HCT116 (cell line): Measurements from ENCODE around the gene PRKCH. TPM values are rescaled to one million over a fixed set of nuclear protein-coding genes. Genes with fewer than 3 reads are reported as not detected.

ENCODE experiments used
- ATAC-seq: fragments of 200-7000 bp; cut with Tn5 transposase; 2 replicates; pipeline ENCODE4 v1.9.1; 2020; ENCODE audit warnings: mild to moderate bottlenecking, moderate library complexity
- BruUV-seq: library from RNA; stranded (reverse); fragments of 400-500 nt; replicated peaks from 2 replicates; lab custom pipeline; 2021; lab: Mats Ljungman, UMichigan
- CTCF ChIA-PET: fragments of 300-600 bp; sonication (Branson Sonifier 250); formaldehyde crosslinking; loops from one replicate; lab custom pipeline; 2021; ENCODE audit warnings: antibody characterized with exemption; lab: Charles Lee
- POLR2A ChIA-PET: fragments of 300-600, 350-600 bp; sonication (Branson Sonifier 250); formaldehyde crosslinking; loops from one replicate; lab custom pipeline; 2021; ENCODE audit warnings: antibody characterized with exemption; lab: Charles Lee
- RAD21 ChIA-PET, 2 experiments: fragments of 300-600 bp; sonication (Branson Sonifier 250); formaldehyde crosslinking; loops; one replicate each; lab custom pipeline; 2023; ENCODE audit warnings: low total read pairs in 2 of 2; ENCODE audit not compliant: uncharacterized antibody in 2 of 2, unreplicated experiment in 2 of 2, low non-redundant PET in 1 of 2; lab: Charles Lee
- DNase-seq: peaks from one replicate; pipeline ENCODE4 v3.0.0-alpha.2; 2010; ENCODE audit warnings: low read depth, low spot score
- H2AFZ ChIP-seq: fragments of 200-600 bp; shearing (Covaris generic), sonication (generic); 2 replicates; pipeline ENCODE4 v1.6.1; 2017; ENCODE audit warnings: low read depth, mixed run types, mixed read lengths, antibody characterized with exemption, low read length; ENCODE audit not compliant: poor library complexity, severe bottlenecking
- H3K27ac ChIP-seq: 2 replicates; pipeline ENCODE4 v1.5.1; 2012; ENCODE audit warnings: low read depth, low read length
- H3K27me3 ChIP-seq: fragments of 200-600 bp; sonication (generic); 2 replicates; pipeline ENCODE4 v1.6.1; 2016; ENCODE audit warnings: mixed run types, low read length, mixed read lengths; ENCODE audit not compliant: insufficient read depth
- H3K36me3 ChIP-seq, 2 experiments: fragments of 200-500 bp in 1 of 2; fragments of 200-600 bp in 1 of 2; sonication (Bioruptor generic) in 1 of 2; sonication (generic) in 1 of 2; 2 replicates each; pipeline versions ENCODE4 v1.5.1 to v1.6.1; 2014 to 2016; ENCODE audit warnings: low read length in 2 of 2, inconsistent platforms in 1 of 2, mixed read lengths in 1 of 2, mixed run types in 1 of 2; ENCODE audit not compliant: insufficient read depth in 2 of 2, control insufficient read depth in 1 of 2
- H3K4me1 ChIP-seq, 2 experiments: fragments of 200-600 bp in 1 of 2; sonication (generic) in 1 of 2; 2 replicates each; pipeline versions ENCODE4 v1.5.1 to v1.6.1; 2012 to 2017; ENCODE audit warnings: low read length in 2 of 2, inconsistent platforms in 1 of 2, mild to moderate bottlenecking in 1 of 2, mixed read lengths in 1 of 2, mixed run types in 1 of 2, moderate library complexity in 1 of 2; ENCODE audit not compliant: insufficient read depth in 2 of 2, control insufficient read depth in 1 of 2
- H3K4me2 ChIP-seq: fragments of 200-600 bp; sonication (generic); 2 replicates; pipeline ENCODE4 v1.6.1; 2017; ENCODE audit warnings: mixed run types, low read length, mixed read lengths
- H3K4me3 ChIP-seq, 2 experiments: fragments of 200-600 bp in 1 of 2; sonication (generic) in 1 of 2; replicated peaks in 1 of 2; 2 replicates each; pipeline ENCODE4 v1.5.1; 2011 to 2016; ENCODE audit warnings: low read length in 2 of 2, control low read depth in 1 of 2, low read depth in 1 of 2, mild to moderate bottlenecking in 1 of 2, mixed read lengths in 1 of 2, mixed run types in 1 of 2
- H3K79me2 ChIP-seq: fragments of 200-600 bp; sonication (generic); 2 replicates; pipeline ENCODE4 v1.6.1; 2017; ENCODE audit warnings: mild to moderate bottlenecking, mixed run types, low read length, moderate library complexity, mixed read lengths; ENCODE audit not compliant: insufficient read depth
- H3K9ac ChIP-seq: fragments of 200-600 bp; sonication (generic); 2 replicates; pipeline ENCODE4 v1.6.1; 2016; ENCODE audit warnings: low read length, mixed read lengths
- H3K9me2 ChIP-seq: fragments of 200-600 bp; sonication (generic), shearing (Covaris generic); 2 replicates; pipeline ENCODE4 v1.6.1; 2017; ENCODE audit warnings: mixed run types, mild to moderate bottlenecking, moderate library complexity; ENCODE audit not compliant: insufficient read depth
- H3K9me3 ChIP-seq, 2 experiments: fragments of 200-500 bp in 1 of 2; fragments of 200-600 bp in 1 of 2; sonication (Bioruptor generic) in 1 of 2; sonication (generic) in 1 of 2; 2 replicates each; pipeline ENCODE4 v1.6.1; 2014 to 2017; ENCODE audit warnings: low read length in 2 of 2, mixed read lengths in 2 of 2, inconsistent platforms in 1 of 2, low read depth in 1 of 2, mild to moderate bottlenecking in 1 of 2, mixed run types in 1 of 2, moderate library complexity in 1 of 2; ENCODE audit not compliant: control insufficient read depth in 1 of 2, insufficient read depth in 1 of 2
- H4K20me1 ChIP-seq: fragments of 200-600 bp; sonication (generic), shearing (Covaris generic); 2 replicates; pipeline ENCODE4 v1.6.1; 2017; ENCODE audit warnings: mixed run types, mild to moderate bottlenecking, moderate library complexity; ENCODE audit not compliant: insufficient read depth
- CBX3 ChIP-seq: IDR thresholded peaks from 2 replicates; pipeline ENCODE4 v1.6.1; 2012; ENCODE audit warnings: low read depth
- ELF1 ChIP-seq: IDR thresholded peaks from 2 replicates; pipeline ENCODE4 v1.6.1; 2012; ENCODE audit warnings: low read depth, borderline replicate concordance
- EZH2 ChIP-seq: fragments of 200-600 bp; sonication (generic); IDR thresholded peaks from 2 replicates; pipeline ENCODE4 v1.6.1; 2017; ENCODE audit warnings: antibody characterized with exemption, mixed run types
- FOSL1 ChIP-seq: IDR thresholded peaks from 2 replicates; pipeline ENCODE4 v1.6.1; 2012; ENCODE audit warnings: low read depth
- JUND ChIP-seq: IDR thresholded peaks from 2 replicates; pipeline ENCODE4 v1.6.1; 2012
- SP1 ChIP-seq: IDR thresholded peaks from 2 replicates; pipeline ENCODE4 v1.6.1; 2012; ENCODE audit warnings: low read depth
- SRF ChIP-seq: IDR thresholded peaks from 2 replicates; pipeline ENCODE4 v1.6.1; 2012; ENCODE audit warnings: low read depth
- TCF7L2 ChIP-seq: IDR thresholded peaks from 2 replicates; pipeline ENCODE4 v1.7.0; 2011; ENCODE audit warnings: borderline replicate concordance, inconsistent platforms; ENCODE audit not compliant: insufficient read depth, insufficient read length; ENCODE audit errors: extremely low read depth
- intact Hi-C: fragments of 100-400 bp; cut with micrococcal nuclease; formaldehyde crosslinking; loops from 2 replicates; pipeline ENCODE4 v1.10.0; 2022
- total RNA-seq: library from RNA; stranded (reverse); gene quantifications from one replicate; pipeline ENCODE4 v1.2.1, GENCODE V29; 2021; ENCODE audit not compliant: unreplicated experiment
- TF ChIP-seq, protein P1 (sequence below): IDR thresholded peaks from 2 replicates; pipeline ENCODE4 v1.6.1; 2012
- TF ChIP-seq, protein P2 (sequence below): IDR thresholded peaks from 2 replicates; pipeline ENCODE4 v1.6.1; 2012; ENCODE audit warnings: low read depth

PRKCH gene
- total RNA-seq, 1 experiment from 2014 or later: 16.6 TPM

DNA sequence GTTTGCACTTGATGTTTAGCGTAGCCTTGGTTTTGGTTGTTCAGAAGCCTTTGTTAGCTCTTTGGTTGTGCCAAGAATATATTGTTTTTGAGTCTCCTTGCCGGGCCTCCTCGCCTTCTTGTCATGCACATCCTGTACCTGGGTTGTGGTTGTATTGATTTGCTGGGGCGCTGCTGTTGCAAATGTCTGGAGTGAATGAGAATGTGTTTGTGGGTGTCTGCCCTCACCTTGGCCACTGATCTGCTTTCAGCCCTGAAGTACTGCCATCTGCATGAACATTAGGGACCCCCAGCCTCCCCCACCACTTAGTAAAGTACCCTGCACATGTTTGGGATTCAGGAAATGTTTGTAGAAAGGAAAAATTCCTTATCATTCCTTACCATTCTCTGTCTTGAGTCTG, 16.5 kb downstream of the PRKCH start:
- no peak for ATAC-seq
- no peak overlapping the region for H3K4me2 ChIP-seq
- no peak overlapping the region for H2AFZ ChIP-seq
- H3K9ac ChIP-seq: no peak overlapping the region
- TF ChIP-seq ELF1 (no peak), SP1 (no peak), TCF7L2 (no peak), FOSL1 (no peak), EZH2 (no peak), JUND (no peak), SRF (no peak), CBX3 (no peak)
- TF ChIP-seq, protein P1, sequence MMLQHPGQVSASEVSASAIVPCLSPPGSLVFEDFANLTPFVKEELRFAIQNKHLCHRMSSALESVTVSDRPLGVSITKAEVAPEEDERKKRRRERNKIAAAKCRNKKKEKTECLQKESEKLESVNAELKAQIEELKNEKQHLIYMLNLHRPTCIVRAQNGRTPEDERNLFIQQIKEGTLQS: no peak
- TF ChIP-seq, protein P2, sequence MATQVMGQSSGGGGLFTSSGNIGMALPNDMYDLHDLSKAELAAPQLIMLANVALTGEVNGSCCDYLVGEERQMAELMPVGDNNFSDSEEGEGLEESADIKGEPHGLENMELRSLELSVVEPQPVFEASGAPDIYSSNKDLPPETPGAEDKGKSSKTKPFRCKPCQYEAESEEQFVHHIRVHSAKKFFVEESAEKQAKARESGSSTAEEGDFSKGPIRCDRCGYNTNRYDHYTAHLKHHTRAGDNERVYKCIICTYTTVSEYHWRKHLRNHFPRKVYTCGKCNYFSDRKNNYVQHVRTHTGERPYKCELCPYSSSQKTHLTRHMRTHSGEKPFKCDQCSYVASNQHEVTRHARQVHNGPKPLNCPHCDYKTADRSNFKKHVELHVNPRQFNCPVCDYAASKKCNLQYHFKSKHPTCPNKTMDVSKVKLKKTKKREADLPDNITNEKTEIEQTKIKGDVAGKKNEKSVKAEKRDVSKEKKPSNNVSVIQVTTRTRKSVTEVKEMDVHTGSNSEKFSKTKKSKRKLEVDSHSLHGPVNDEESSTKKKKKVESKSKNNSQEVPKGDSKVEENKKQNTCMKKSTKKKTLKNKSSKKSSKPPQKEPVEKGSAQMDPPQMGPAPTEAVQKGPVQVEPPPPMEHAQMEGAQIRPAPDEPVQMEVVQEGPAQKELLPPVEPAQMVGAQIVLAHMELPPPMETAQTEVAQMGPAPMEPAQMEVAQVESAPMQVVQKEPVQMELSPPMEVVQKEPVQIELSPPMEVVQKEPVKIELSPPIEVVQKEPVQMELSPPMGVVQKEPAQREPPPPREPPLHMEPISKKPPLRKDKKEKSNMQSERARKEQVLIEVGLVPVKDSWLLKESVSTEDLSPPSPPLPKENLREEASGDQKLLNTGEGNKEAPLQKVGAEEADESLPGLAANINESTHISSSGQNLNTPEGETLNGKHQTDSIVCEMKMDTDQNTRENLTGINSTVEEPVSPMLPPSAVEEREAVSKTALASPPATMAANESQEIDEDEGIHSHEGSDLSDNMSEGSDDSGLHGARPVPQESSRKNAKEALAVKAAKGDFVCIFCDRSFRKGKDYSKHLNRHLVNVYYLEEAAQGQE: no peak
- ChIA-PET POLR2A (no interaction called here), RAD21 (no interaction called here), CTCF (no interaction called here)
- H3K9me2 ChIP-seq: no peaks in the 10 kb centered on the region
- H3K27me3 ChIP-seq: no peaks in the 10 kb centered on the region
- no peaks in the 10 kb centered on the region for H4K20me1 ChIP-seq
- intact Hi-C loops: no loop called here
- BruUV-seq: no TSS peak
- H3K9me3 ChIP-seq: no peaks in the 10 kb centered on the region
- no peak overlapping the region for H3K4me3 ChIP-seq
- H3K36me3 ChIP-seq: no peaks in the 10 kb centered on the region
- no peak overlapping the region for H3K27ac ChIP-seq
- 0 out of 2 replicates have a peak, but pooled peaks cover 3% of the 10 kb centered on the region for H3K79me2 ChIP-seq
- H3K4me1 ChIP-seq: peaks cover 9 to 15% of the 10 kb centered on the region in 2 experiments; a peak in 3 of 4 replicates
- no peak for DNase-seq
